ELR (cell line): ENCODE results near the gene SLC25A19.

Experiments
- DNase-seq: peaks from one replicate; pipeline ENCODE4 v3.0.0-alpha.2; 2015; ENCODE audit warnings: low read depth

SLC25A19 gene

DNA sequence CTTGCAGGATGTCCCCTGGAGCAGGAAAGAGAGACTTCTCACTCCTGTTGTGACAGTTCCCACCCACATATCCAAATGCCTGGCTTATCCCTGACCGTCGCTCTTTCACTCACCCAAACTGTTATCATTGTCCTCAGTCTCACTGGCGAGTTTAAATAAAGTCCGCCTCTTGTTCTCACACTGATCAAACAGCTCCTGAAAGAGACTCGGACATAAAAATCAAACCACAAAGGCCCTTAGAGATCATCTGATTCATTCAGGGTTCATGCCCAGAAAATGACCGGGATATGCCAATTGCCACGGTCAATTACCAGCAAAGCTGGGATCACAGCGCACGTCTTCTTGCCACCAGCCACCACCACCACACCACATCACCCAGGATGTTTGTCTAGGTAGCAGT is 47.7 kb downstream of the SLC25A19 start:
- no peak for DNase-seq

GRCh38 chr17:75241143-75241430 is 48.1 kb downstream of the SLC25A19 start:
- DNase-seq: no peak

- DNase-seq: peak; percentile 67
Measured at GRCh38 chr17:75240394-75241142, 48.7 kb downstream of the SLC25A19 start.

DNA sequence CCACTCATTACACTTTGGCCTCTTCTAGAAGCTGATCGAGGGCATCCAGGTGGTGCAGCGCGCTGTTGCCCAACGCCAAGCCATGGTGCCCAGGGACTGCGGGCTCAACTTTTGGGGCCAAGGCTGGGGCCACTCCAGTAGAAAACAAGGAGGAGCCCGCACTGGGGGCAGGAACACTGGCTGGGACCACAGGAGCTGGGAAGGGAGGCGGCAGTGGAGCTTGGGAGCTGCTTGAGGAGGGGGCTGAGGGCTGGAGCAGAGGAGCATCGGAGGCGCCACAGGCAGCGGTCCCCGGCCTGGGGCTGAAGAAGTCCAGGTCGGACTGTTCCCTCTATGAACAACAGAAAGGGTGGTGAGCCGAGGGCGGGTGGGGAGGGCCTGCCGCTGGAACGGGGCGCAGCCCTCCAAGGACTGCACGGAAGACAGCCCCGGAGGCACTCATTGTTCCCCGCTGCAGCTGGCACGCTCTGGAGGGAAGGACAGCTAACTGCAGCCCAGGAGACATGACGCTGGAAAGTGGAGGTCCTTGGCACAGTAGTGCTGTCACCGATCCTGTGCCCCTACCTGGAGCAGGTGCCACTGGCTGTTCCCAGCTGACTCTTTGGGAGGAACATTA is 49.3 kb downstream of the SLC25A19 start:
- DNase-seq: no peak

DNA sequence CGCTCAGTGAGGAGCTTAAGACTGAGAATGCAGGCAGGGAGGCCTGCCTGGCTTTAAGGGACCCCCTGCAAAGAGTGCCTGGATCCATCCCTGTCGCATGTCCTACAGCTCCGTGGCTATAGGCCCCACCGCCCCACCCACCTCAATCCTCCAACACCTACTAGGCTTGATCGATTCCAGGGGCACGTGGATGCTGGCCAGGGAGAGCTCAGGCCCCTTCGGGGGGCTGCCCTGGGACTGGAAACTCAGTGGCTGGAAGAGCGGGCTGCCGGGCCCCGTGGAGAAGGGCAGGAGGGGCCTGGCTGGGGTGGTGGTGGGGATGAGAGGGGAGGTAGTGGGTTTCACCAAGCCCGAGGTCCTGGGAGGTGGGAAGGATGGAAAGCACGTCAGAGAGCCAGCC is 50.0 kb downstream of the SLC25A19 start:
- no peak for DNase-seq

GRCh38 chr17:75238684-75239191 is 50.5 kb downstream of the SLC25A19 start:
- peak; percentile 84 for DNase-seq

DNA sequence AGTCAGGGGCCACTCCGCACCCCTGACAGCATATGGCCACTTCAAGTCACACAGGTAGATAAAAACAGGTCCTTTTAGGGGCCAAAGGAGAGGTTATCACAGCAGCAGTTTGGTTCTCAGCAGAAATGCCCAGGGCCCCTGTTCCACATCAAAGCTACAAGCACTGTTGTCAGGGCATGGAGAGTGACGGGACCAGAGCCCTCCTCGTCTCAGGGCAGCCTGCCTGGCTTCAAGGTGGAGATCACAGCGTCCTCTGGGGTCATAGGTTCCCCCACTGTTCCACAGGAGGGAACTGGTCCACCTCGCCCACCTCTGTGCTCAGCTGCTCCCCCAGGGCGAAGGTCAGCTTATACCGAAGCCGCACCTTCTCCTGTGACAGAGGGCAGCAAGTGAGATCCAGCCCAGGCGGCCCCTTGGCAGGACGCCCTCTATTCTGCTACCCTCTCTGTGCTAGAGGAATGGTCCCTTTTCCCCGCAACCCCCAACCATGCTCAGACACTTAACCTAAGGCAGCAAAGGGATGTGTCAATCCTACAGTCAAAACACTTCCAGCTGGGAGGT is 51.1 kb downstream of the SLC25A19 start:
- DNase-seq: no peak

- no peak for DNase-seq
Measured at GRCh38 chr17:75237100-75238014, 51.9 kb downstream of the SLC25A19 start.

DNA sequence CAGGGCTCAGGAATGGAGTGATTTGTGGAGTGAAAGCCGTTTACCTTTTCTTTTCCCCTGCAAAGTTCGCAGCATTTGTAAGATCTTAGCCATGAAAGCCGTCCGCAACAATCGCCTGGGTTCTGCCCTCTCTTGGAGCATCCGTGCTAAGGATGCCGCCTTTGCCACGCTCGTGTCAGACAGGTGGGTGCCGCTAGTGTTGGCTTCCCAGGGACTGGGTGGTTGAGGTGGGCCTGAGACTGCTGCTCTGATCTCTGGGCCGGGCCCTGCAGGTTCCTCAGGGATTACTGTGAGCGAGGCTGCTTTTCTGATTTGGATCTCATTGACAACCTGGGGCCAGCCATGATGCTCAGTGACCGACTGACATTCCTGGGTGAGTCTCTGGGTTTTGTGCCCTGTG is 56.4 kb downstream of the SLC25A19 start:
- no peak for DNase-seq

DNA sequence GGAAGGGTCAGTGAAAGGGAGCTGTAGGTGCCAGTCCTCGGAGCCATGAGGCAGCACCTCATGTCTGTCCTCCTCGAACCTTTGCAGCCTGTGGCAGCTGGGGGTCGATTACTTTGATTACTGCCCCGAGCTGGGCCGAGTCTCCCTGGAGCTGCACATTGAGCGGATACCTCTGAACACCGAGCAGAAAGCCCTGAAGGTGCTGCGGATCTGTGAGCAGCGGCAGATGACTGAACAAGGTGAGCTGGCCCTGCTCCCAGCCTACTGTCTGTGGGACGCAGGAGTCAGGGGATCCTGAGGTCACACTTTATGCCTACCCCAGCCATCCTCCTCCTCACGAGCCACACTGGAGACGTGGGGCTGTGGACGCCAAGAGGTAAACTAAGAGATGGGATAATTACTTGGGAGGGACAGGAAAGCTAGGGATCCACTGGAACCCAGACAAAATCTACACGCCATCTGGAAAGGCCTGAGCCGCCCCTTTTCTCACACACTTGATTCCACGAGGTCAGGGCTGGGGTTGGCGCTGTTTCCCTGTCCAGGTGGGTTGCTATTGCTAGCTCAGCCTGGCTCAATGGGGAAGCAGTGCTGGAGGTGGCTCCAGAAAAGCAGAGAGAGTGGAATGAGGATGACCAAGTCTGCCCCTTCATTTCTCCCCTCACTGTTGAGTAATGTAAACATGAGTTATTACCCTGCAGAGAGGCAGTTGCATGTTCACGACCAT is 57.3 kb downstream of the SLC25A19 start:
- no peak for DNase-seq

GRCh38 chr17:75231071-75231470 is 58.2 kb downstream of the SLC25A19 start:
- no peak for DNase-seq

DNA sequence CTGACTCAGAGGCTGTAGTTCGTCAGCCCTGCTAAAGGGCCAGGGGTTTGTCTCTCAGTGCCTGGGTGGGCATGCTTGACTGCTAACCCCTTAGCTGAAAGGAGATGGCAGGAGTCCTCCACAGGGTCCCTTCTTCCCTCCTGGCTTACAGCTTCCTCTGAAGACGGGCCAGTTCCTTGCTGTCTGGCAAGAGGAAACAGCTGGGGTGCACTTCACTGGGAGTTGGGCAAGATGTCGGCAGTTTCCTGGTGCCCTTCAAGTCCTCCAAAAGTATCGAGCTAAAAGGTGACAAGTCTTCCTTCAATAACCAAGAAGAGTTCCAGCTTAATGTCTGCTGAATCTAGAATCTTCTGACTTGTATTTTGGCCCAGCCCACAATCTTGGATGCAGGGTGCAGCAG is 60.4 kb downstream of the SLC25A19 start:
- no peak for DNase-seq

DNA sequence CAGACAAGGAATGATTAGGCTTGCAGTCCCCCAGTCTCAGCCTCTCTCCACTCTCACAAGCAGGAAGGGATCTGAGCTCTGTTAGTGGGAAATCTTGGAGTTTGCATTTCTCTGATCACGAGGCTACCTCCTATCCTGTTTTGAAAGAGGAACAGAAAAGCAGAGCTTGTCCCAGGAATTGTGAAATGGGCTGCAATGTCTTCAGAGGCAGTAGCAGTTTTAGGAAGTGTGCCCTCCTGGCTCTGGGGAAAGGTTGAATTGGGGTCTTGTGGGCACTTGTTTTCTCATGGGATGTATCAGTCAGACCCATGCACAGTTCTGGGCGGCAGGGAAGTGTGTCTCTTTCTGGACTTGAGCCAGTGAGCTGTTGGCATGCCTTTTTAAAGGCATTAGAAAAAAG is 60.9 kb downstream of the SLC25A19 start:
- DNase-seq: no peak

GRCh38 chr17:75227729-75228128 is 61.5 kb downstream of the SLC25A19 start:
- DNase-seq: no peak

DNA sequence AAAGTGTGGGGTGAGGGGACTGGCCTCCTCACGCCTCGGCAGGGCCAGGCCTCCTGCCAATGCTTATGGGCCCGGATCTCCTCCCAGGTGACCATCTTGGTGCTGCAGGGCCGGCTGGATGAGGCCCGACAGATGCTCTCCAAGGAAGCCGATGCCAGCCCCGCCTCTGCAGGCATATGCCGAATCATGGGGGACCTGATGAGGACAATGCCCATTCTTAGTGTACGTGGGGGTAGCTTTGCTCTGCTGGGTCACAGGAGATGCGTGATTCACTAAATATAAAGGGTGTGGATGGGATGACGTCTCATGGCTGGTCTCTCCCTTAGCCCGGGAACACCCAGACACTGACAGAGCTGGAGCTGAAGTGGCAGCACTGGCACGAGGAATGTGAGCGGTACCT is 64.2 kb downstream of the SLC25A19 start:
- DNase-seq: no peak
